Large intestine (tissue), 3 donors: ENCODE results near the gene PSMG3. TPM values are rescaled to one million over a fixed set of nuclear protein-coding genes. Genes with fewer than 3 reads are reported as not detected.
A peak's percentile ranks its signal among the peaks of the same experiment; 100 is the strongest.

Experiments used
- DNase-seq, 2 donors: peaks; one replicate each; pipeline versions ENCODE4 v3.0.0 to v3.0.0-alpha.2; 2013
- H3K27ac ChIP-seq: one replicate; pipeline ENCODE4 v1.5.1; 2013; ENCODE audit warnings: low read length
- H3K27me3 ChIP-seq: 2 replicates; pipeline ENCODE4 v1.6.1; 2013; ENCODE audit warnings: low read length; ENCODE audit not compliant: control insufficient read depth, insufficient read depth
- H3K36me3 ChIP-seq: 2 replicates; pipeline ENCODE4 v1.6.1; 2013; ENCODE audit warnings: low read length; ENCODE audit not compliant: control insufficient read depth, insufficient read depth
- H3K4me1 ChIP-seq: one replicate; pipeline ENCODE4 v1.6.1; 2013; ENCODE audit warnings: low read length; ENCODE audit not compliant: control insufficient read depth, insufficient read depth
- H3K4me3 ChIP-seq: one replicate; pipeline ENCODE4 v1.5.1; 2013; ENCODE audit warnings: low read length
- H3K9me3 ChIP-seq: one replicate; pipeline ENCODE4 v1.6.1; 2013; ENCODE audit warnings: mild to moderate bottlenecking, low read depth, low read length, moderate library complexity; ENCODE audit not compliant: control insufficient read depth
- WGBS: methylation state at CpG from one replicate; pipeline ENCODE4 v1.1.5; 2013; ENCODE audit warnings: low lambda C conversion rate; ENCODE audit not compliant: insufficient coverage; 5-methylcytosine and 5-hydroxymethylcytosine counted together
- polyA plus RNA-seq: library from polyadenylated mRNA; unstranded; fragments of 120-200 nt; gene quantifications from one replicate; pipeline ENCODE4 v1.2.1, GENCODE V29; 2013

PSMG3 gene
- polyA plus RNA-seq, 1 donor: 31.7 TPM

- Histone ChIP-seq H3K27me3 (no peaks in the 10 kb centered on the region), H3K27ac (no peak overlapping the region), H3K9me3 (peaks cover 17% of the 10 kb centered on the region), H3K36me3 (peaks cover 50% of the 10 kb centered on the region), H3K4me3 (no peak overlapping the region), H3K4me1 (peaks cover 27% of the 10 kb centered on the region)
- WGBS: no CpG with 5 or more reads among the region's 25 CpGs
- DNase-seq: no peak
Observed at GRCh38 chr7:1538544-1539180, 31.2 kb downstream of the PSMG3 start.

GRCh38 chr7:1537535-1538412 lies 32.1 kb downstream of the PSMG3 start:
- H3K4me1 ChIP-seq: peaks cover 36% of the 10 kb centered on the region
- peak; percentile 69 to 72 for DNase-seq
- no peaks in the 10 kb centered on the region for H3K27me3 ChIP-seq
- peak overlapping the region; percentile 86 for H3K27ac ChIP-seq
- H3K36me3 ChIP-seq: peaks cover 50% of the 10 kb centered on the region
- no CpG with 5 or more reads among the region's 56 CpGs for WGBS
- H3K9me3 ChIP-seq: peaks cover 17% of the 10 kb centered on the region
- H3K4me3 ChIP-seq: peak overlapping the region; percentile 45

- Histone ChIP-seq H3K4me1 (peaks cover 44% of the 10 kb centered on the region), H3K27ac (peak overlapping the region; percentile 86), H3K4me3 (peak overlapping the region; percentile 45), H3K9me3 (peaks cover 14% of the 10 kb centered on the region), H3K27me3 (no peaks in the 10 kb centered on the region), H3K36me3 (peaks cover 45% of the 10 kb centered on the region)
- no CpG with 5 or more reads among the region's 52 CpGs for WGBS
- peak; percentile 96 for DNase-seq
Observed at GRCh38 chr7:1536743-1537534, 32.9 kb downstream of the PSMG3 start.

GRCh38 chr7:1536455-1536742 lies 33.4 kb downstream of the PSMG3 start:
- no peaks in the 10 kb centered on the region for H3K27me3 ChIP-seq
- H3K4me3 ChIP-seq: no peak overlapping the region
- 60% methylated on average over 1 of the region's 7 CpGs for WGBS
- no peak for DNase-seq
- peaks cover 40% of the 10 kb centered on the region for H3K36me3 ChIP-seq
- H3K4me1 ChIP-seq: peaks cover 48% of the 10 kb centered on the region
- H3K9me3 ChIP-seq: peaks cover 14% of the 10 kb centered on the region
- H3K27ac ChIP-seq: peak overlapping the region; percentile 86

- peaks cover 48% of the 10 kb centered on the region for H3K4me1 ChIP-seq
- peak overlapping the region; percentile 86 for H3K27ac ChIP-seq
- H3K36me3 ChIP-seq: peaks cover 35% of the 10 kb centered on the region
- H3K27me3 ChIP-seq: no peaks in the 10 kb centered on the region
- H3K9me3 ChIP-seq: peaks cover 14% of the 10 kb centered on the region
- DNase-seq: peak in 1 of 2 donors; percentile 74
- 93% methylated on average over 3 of the region's 42 CpGs for WGBS
- H3K4me3 ChIP-seq: no peak overlapping the region
Observed at GRCh38 chr7:1535701-1536454, 34.0 kb downstream of the PSMG3 start.

- no peaks in the 10 kb centered on the region for H3K27me3 ChIP-seq
- no peak for DNase-seq
- H3K4me3 ChIP-seq: no peak overlapping the region
- no CpG with 5 or more reads among the region's 6 CpGs for WGBS
- peaks cover 51% of the 10 kb centered on the region for H3K4me1 ChIP-seq
- H3K9me3 ChIP-seq: peaks cover 14% of the 10 kb centered on the region
- H3K27ac ChIP-seq: no peak overlapping the region
- peaks cover 29% of the 10 kb centered on the region for H3K36me3 ChIP-seq
Observed at GRCh38 chr7:1535100-1535458, 34.8 kb downstream of the PSMG3 start.

GRCh38 chr7:1534330-1535099 lies 35.3 kb downstream of the PSMG3 start:
- no peak for DNase-seq
- Histone ChIP-seq H3K4me3 (no peak overlapping the region), H3K27ac (no peak overlapping the region), H3K36me3 (peaks cover 23% of the 10 kb centered on the region), H3K9me3 (peaks cover 9% of the 10 kb centered on the region), H3K4me1 (peaks cover 56% of the 10 kb centered on the region), H3K27me3 (no peaks in the 10 kb centered on the region)
- no CpG with 5 or more reads among the region's 30 CpGs for WGBS

- peaks cover 56% of the 10 kb centered on the region for H3K4me1 ChIP-seq
- no CpG with 5 or more reads among the region's 24 CpGs for WGBS
- DNase-seq: no peak
- no peaks in the 10 kb centered on the region for H3K27me3 ChIP-seq
- H3K4me3 ChIP-seq: no peak overlapping the region
- H3K36me3 ChIP-seq: peaks cover 17% of the 10 kb centered on the region
- peak overlapping the region; percentile 96 for H3K27ac ChIP-seq
- H3K9me3 ChIP-seq: peaks cover 9% of the 10 kb centered on the region
Observed at GRCh38 chr7:1533547-1534329, 36.1 kb downstream of the PSMG3 start.

- peak overlapping the region; percentile 82 for H3K4me3 ChIP-seq
- H3K27ac ChIP-seq: peak overlapping the region; percentile 96
- DNase-seq: no peak
- WGBS: no CpG with 5 or more reads among the region's 9 CpGs
- H3K4me1 ChIP-seq: peaks cover 53% of the 10 kb centered on the region
- no peaks in the 10 kb centered on the region for H3K27me3 ChIP-seq
- H3K9me3 ChIP-seq: peaks cover 9% of the 10 kb centered on the region
- peaks cover 17% of the 10 kb centered on the region for H3K36me3 ChIP-seq
Observed at GRCh38 chr7:1533255-1533546, 36.6 kb downstream of the PSMG3 start.
